ENCODE data around the gene ERAL1. TPM values are rescaled to one million over a fixed set of nuclear protein-coding genes. Genes with fewer than 3 reads are reported as not detected.

ERAL1 gene
- total and polyA plus RNA-seq, 11 donors: 28.0 to 78.2 (median 41.1) TPM

DNA sequence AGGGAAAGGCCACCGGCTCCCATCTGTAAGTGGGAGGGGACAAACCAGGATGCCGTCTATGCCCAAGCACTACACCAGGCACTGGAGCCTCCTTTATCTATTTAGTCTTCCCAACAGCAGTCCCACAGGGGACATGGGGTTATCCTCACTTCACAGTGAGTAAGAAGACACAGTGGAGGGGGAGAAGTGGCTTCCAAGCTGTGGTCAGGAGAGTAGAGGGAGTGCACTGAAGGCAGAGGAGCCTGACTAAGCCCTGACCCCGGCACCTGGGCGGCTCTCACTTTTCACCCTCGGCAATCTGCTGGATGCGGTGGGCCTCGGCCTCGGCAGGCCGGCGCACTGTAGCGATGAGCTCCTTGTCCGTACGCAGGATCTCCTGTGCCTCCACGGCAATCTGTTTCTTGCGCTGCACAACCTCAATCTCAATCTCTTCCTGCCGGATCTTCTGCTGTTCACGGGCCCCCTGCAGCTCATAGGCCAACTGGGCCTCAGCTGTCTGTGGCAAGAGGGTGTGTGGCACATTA is 26.8 kb downstream of the ERAL1 start:
- TF ChIP-seq, protein P1, sequence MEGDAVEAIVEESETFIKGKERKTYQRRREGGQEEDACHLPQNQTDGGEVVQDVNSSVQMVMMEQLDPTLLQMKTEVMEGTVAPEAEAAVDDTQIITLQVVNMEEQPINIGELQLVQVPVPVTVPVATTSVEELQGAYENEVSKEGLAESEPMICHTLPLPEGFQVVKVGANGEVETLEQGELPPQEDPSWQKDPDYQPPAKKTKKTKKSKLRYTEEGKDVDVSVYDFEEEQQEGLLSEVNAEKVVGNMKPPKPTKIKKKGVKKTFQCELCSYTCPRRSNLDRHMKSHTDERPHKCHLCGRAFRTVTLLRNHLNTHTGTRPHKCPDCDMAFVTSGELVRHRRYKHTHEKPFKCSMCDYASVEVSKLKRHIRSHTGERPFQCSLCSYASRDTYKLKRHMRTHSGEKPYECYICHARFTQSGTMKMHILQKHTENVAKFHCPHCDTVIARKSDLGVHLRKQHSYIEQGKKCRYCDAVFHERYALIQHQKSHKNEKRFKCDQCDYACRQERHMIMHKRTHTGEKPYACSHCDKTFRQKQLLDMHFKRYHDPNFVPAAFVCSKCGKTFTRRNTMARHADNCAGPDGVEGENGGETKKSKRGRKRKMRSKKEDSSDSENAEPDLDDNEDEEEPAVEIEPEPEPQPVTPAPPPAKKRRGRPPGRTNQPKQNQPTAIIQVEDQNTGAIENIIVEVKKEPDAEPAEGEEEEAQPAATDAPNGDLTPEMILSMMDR (IDR thresholded peaks at IDR 0.05): no peak
- no peak for TF ChIP-seq POLR2A (IDR thresholded peaks at IDR 0.05)
- Histone ChIP-seq H3K27me3 (no peaks in the 10 kb centered on the region), H3K36me3 (peaks cover 0 to 84% (median 69%) of the 10 kb centered on the region in 9 donors), H3K4me1 (peaks cover 0 to 16% (median 0%) of the 10 kb centered on the region in 12 donors), H3K27ac (no peak overlapping the region), H3K9me3 (no peaks in the 10 kb centered on the region), H3K4me3 (no peak overlapping the region)
- ATAC-seq: no peak
- 93 to 95% (median 94%) methylated on average over 17 of the region's 17 CpGs for WGBS, 4 donors
- intact Hi-C loops (cut with DNase I): loop anchor here in 1 of 10 donors (10.0 kb wide), 1 partner anchor 57 kb away; no protein-coding TSS in a partner anchor
- no peak for DNase-seq

DNA sequence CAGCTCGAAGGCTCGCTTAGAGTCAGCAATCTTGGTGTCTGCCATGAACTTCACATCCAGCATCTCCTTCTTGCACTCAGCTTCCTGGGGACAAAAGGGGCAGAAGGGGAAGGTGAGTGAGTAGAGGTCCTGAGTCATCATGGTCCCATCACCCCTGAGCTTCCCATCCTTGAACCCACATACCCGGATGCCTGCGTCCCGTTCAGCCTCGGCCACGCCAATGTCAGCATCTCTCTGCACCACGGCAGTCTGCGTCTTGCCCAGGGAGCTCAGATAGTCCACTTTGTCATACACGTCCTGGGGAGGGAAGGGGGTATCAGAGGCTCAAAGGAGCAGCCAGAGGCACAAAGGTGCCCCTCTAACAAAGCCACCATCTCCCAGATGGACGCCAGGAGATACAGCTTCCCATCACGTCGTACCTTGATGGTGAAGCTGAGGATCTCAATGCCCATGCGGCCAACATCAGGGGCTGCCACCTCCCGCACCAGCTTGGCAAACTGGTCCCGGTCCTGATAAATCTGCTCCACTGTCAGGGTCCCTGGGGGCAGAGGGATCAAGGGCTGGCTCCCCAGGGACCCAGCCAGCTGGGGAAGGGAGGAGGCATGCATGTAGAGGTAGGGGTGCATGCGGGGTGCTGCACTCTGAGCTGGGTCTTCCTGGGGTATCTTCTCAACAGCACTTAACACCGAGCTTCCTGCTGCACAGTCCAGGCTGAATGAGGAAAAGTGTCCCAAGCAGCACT is 27.5 kb downstream of the ERAL1 start:
- no peak for TF ChIP-seq POLR2A (IDR thresholded peaks at IDR 0.05)
- TF ChIP-seq, protein P1 (IDR thresholded peaks at IDR 0.05): no peak
- H3K4me1 ChIP-seq: peaks cover 0 to 16% (median 0%) of the 10 kb centered on the region in 12 donors
- H3K27me3 ChIP-seq: no peaks in the 10 kb centered on the region
- no peak overlapping the region for H3K27ac ChIP-seq
- H3K36me3 ChIP-seq: peaks cover 0 to 84% (median 69%) of the 10 kb centered on the region in 9 donors
- WGBS, 4 donors: 90 to 92% (median 92%) methylated on average over 15 to 18 of the region's 18 CpGs
- intact Hi-C loops (cut with DNase I): loop anchor here in 1 of 10 donors (10.0 kb wide), 1 partner anchor 58 kb away; no protein-coding TSS in a partner anchor
- H3K9me3 ChIP-seq: no peaks in the 10 kb centered on the region
- no peak for ATAC-seq
- no peak overlapping the region for H3K4me3 ChIP-seq
- no peak for DNase-seq

DNA sequence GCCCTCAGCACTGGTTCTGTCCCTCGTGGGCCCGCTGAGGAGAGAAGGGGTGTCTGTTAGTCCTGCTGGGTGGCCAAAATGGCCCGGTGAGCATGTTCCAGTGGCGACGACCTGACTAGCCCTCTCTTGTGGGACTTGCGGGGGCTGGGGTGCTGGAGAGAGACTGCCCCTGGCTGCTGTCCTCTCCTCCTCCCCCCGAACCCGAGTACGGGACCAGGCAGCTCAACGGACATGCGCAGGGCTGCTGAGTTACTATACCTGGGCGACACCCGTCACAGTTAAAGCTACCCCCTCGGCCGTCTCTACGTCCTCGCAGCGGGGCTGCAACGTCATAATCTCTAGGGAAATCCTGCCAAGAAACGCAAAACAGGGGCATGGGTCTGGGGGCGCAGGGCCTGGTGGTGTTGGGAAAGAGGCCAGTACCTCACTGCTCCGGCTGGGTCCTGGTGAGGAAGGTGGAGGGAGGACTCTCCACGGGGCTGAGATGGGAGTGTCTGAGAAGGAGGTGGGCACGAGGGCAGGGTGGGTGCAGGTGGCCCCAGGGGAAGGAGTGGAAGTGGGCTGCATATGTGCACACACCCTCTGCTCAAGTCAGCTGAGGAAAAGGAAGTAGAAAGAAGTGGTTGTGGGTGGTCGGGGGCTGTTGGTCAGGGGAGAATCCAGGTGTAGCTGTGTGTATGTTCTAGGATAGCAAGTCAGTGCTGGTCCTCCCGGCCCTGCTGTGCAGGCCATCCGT is 29.3 kb downstream of the ERAL1 start:
- Histone ChIP-seq H3K27ac (no peak overlapping the region), H3K36me3 (peaks cover 0 to 79% (median 59%) of the 10 kb centered on the region in 9 donors), H3K27me3 (no peaks in the 10 kb centered on the region), H3K4me1 (peaks cover 0 to 16% (median 0%) of the 10 kb centered on the region in 12 donors), H3K9me3 (no peaks in the 10 kb centered on the region), H3K4me3 (no peak overlapping the region)
- intact Hi-C loops (cut with DNase I): loop anchor here in 1 of 10 donors (10.0 kb wide), 1 partner anchor 59 kb away; no protein-coding TSS in a partner anchor
- no peak for TF ChIP-seq POLR2A (IDR thresholded peaks at IDR 0.05)
- TF ChIP-seq, protein P1 (IDR thresholded peaks at IDR 0.05): no peak
- 88 to 92% (median 89%) methylated on average over 21 to 27 of the region's 27 CpGs for WGBS, 4 donors
- ATAC-seq (no peak), DNase-seq (no peak)

DNA sequence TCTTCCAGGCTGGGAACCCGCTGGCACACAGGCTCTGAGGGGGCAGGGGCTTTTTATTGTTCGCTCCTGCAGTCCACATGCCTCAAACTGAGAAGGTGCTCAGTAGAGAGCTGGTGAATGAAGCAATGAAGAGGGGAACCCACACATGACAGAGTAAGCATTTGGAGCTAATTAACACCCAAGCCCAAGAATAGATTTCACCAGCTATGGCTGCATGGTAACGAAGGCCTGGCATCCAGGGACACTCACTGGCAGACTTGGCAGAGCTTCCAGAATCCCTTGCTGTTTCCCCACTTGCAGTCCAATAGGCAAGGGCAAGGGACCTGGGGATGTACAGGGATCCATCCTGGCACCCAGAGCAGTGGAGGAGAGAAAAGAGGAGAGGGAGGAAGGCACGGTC is 30.5 kb downstream of the ERAL1 start:
- Histone ChIP-seq H3K4me3 (no peak overlapping the region), H3K4me1 (peaks cover 0 to 17% (median 2%) of the 10 kb centered on the region in 12 donors), H3K27me3 (no peaks in the 10 kb centered on the region), H3K9me3 (no peaks in the 10 kb centered on the region), H3K27ac (no peak overlapping the region), H3K36me3 (peaks cover 0 to 67% (median 47%) of the 10 kb centered on the region in 9 donors)
- no peak for DNase-seq
- 84 to 87% (median 85%) methylated on average over 4 of the region's 4 CpGs for WGBS, 4 donors
- intact Hi-C loops (cut with DNase I): loop anchor here in 1 of 10 donors (10.0 kb wide), 1 partner anchor 61 kb away; no protein-coding TSS in a partner anchor
- TF ChIP-seq POLR2A (IDR thresholded peaks at IDR 0.05): no peak
- TF ChIP-seq, protein P1 (IDR thresholded peaks at IDR 0.05): no peak
- peak in 3 of 4 donors; percentile 20 to 62 (median 48) for ATAC-seq

Data from heart left ventricle (tissue), 16 donors.